Spleen (tissue), 11 donors: ENCODE data around the gene EMC9. TPM values are rescaled to one million over a fixed set of nuclear protein-coding genes. Genes with fewer than 3 reads are reported as not detected.
"Not testable (repeated sequence)": the region's sequence is repeated elsewhere in the genome, so short reads cannot be mapped to it uniquely, and the experiment has no call there.

Source experiments
- DNase-seq: peaks from one replicate; pipeline ENCODE4 v3.0.0-alpha.2; 2020
- H3K27ac ChIP-seq, 8 donors: fragments of 200-600 bp; sonication (generic) in 7 of 8; 1 replicate in 4 of 8; 2 replicates in 4 of 8; pipeline versions ENCODE4 v1.5.0 to v1.8.0; 2016 to 2021; ENCODE audit warnings: inconsistent platforms in 4 of 8, mild to moderate bottlenecking in 4 of 8, moderate library complexity in 1 of 8
- H3K27me3 ChIP-seq, 7 donors: fragments of 200-600 bp; sonication (generic) in 6 of 7; replicated peaks in 1 of 7; 1 replicate in 4 of 7; 2 replicates in 3 of 7; pipeline versions ENCODE4 v1.5.0 to v1.8.0; 2016 to 2021; ENCODE audit warnings: inconsistent platforms in 3 of 7, mild to moderate bottlenecking in 1 of 7
- H3K36me3 ChIP-seq, 6 donors: fragments of 200-600 bp; sonication (generic) in 5 of 6; 1 replicate in 4 of 6; 2 replicates in 2 of 6; pipeline versions ENCODE4 v1.5.0 to v1.8.0; 2016 to 2021; ENCODE audit warnings: inconsistent platforms in 2 of 6
- H3K4me1 ChIP-seq, 6 donors: fragments of 200-600 bp; sonication (generic) in 5 of 6; 1 replicate in 3 of 6; 2 replicates in 3 of 6; pipeline versions ENCODE4 v1.5.0 to v1.8.0; 2016 to 2021; ENCODE audit warnings: inconsistent platforms in 3 of 6
- H3K4me3 ChIP-seq, 8 donors: fragments of 200-600 bp; sonication (generic) in 7 of 8; 1 replicate in 4 of 8; 2 replicates in 4 of 8; pipeline versions ENCODE4 v1.5.0 to v1.8.0; 2016 to 2021; ENCODE audit warnings: inconsistent platforms in 4 of 8, mild to moderate bottlenecking in 4 of 8, moderate library complexity in 2 of 8
- H3K9me3 ChIP-seq, 8 donors: fragments of 200-600 bp; sonication (generic) in 7 of 8; 1 replicate in 4 of 8; 2 replicates in 4 of 8; pipeline versions ENCODE4 v1.5.0 to v1.8.0; 2016 to 2021; ENCODE audit warnings: inconsistent platforms in 4 of 8
- CTCF ChIP-seq, 11 experiments: fragments of 200-600 bp in 7 of 11; fragments of 450-650 bp in 4 of 11; sonication (generic) in 4 of 11; IDR thresholded peaks in 8 of 11; conservative IDR thresholded peaks in 3 of 11; 1 replicate in 7 of 11; 2 replicates in 4 of 11; pipeline versions ENCODE4 v1.4.0 to v1.8.0; 2016 to 2021; ENCODE audit warnings: antibody characterized with exemption in 11 of 11, inconsistent platforms in 4 of 11, mild to moderate bottlenecking in 1 of 11
- POLR2A ChIP-seq, 3 donors: fragments of 450-650 bp; IDR thresholded peaks; one replicate each; pipeline ENCODE4 v1.5.1; 2017; ENCODE audit warnings: antibody characterized with exemption in 3 of 3, mild to moderate bottlenecking in 1 of 3
- POLR2AphosphoS5 ChIP-seq, 3 donors: sonication (generic); formaldehyde crosslinking; IDR thresholded peaks; one replicate each; pipeline ENCODE4 v1.5.1; 2017; ENCODE audit warnings: antibody characterized with exemption in 3 of 3
- WGBS, 5 donors: extraction: QIAGEN DNeasy Blood & Tissue Kit in 3 of 5; methylation state at CpG; one replicate each; pipeline versions ENCODE4 v1.1.5 to v1.1.7; 2013 to 2018; 5-methylcytosine and 5-hydroxymethylcytosine counted together
- intact Hi-C: fragments of 100-400 bp; cut with DNase I; formaldehyde crosslinking; loops from one replicate; pipeline ENCODE4 v1.15.0; 2023; ENCODE audit warnings: low total_unique reads
- polyA plus RNA-seq, 3 donors: library from polyadenylated mRNA; stranded (reverse); fragments of 200-250 nt; gene quantifications; one replicate each; pipeline ENCODE4 v1.2.1, GENCODE V29; 2013
- total RNA-seq, 7 donors: library from RNA; depleted of rRNA in 3 of 7; stranded (reverse); fragments of >200 nt in 3 of 7; fragmentation: NEBNext Ultra II Directional in 4 of 7; extraction: Animal tissue kit (Norgen Biotek cat#: 25700) in 4 of 7; gene quantifications; one replicate each; pipeline versions ENCODE4 v1.1.0 to v1.2.1, GENCODE V29; 2016 to 2021
- donor health status: healthy with polysubstance abuse.
- donor health status: DM: no; HTN: no; CAD: no; lungs with moderate emphysema.
- donor health status: DM: no; HTN: no; CAD: no.
- donor health status: Bipolar disorder and iron deficiency.
- donor health status: healthy.
- donor health status: DM: no; HTN: no; CAD: no.
- donor health status: DM: yes; HTN: yes; CAD: no.

Gene EMC9
- total and polyA plus RNA-seq, 10 donors = 17.7 to 50.6 (median 22.3) TPM

DNA sequence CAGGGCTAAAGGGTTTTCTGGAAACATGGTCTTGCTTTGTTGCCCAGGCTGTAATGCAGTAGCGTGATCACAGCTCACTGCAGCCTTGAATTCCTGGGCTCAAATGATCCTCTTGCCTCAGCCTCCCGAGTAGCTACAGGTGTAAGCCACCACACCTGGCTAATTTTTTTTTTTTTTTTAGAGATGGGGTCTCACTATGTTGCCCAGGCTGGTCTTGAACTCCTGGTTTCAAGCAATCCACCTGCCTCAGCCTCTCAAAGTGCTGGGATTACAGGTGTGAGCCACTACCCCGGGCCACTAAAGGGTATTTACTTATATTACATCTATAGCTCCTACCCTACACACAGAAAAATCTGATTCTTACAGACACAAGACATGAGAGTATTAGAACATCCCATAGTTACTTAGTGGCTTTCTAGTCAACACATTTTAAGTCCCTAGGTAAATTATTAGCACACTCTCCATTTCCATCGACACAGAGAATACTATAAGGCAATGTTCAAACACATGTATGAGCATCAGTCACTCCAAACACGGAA lies 33.0 kb downstream of the EMC9 start:
- 45 to 54% (median 50%) methylated on average over 5 of the region's 5 CpGs for WGBS, 5 donors
- peak; percentile 10 for DNase-seq
- peak overlapping the region; percentile 55 to 86 (median 72) for H3K27ac ChIP-seq
- peaks cover 0 to 19% (median 8%) of the 10 kb centered on the region in 6 donors for H3K36me3 ChIP-seq
- H3K27me3 ChIP-seq = no peaks in the 10 kb centered on the region
- intact Hi-C loops = no loop called here
- no peak overlapping the region for H3K4me3 ChIP-seq
- no peaks in the 10 kb centered on the region for H3K9me3 ChIP-seq
- TF ChIP-seq CTCF (IDR thresholded peaks at IDR 0.05 in 8 of 11, conservative IDR thresholded peaks at IDR 0.05 in 3 of 11) = no peak
- no peak for TF ChIP-seq POLR2AphosphoS5 (IDR thresholded peaks at IDR 0.05)
- TF ChIP-seq POLR2A (IDR thresholded peaks at IDR 0.05) = no peak
- H3K4me1 ChIP-seq = peaks cover 11 to 60% (median 47%) of the 10 kb centered on the region in 6 donors

DNA sequence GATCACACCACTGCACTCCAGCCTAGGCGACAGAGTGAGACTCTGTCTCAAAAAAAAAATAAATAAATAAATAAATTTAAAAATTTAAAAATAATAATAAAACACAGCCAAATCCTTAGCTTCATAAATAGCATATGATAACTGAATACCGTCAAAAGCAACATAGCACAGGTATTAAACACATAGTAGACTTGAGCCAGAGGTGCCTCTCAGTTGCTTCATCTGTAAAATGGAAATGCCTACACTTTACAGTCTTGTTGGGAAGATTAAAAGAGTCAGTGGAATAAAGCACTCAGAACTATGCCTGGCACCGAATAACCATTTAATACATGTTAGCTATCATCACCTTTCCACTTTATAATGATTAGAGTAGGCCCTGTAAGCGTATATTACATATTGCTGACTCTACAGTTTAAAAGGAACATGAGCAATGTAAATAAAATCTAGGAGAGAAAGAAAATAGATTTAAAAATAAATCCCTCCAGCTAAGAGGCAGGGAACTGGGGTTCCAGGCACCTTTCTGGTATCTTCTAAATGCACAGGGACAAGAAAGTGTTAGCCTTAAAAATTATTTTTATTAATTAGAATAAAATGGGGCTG lies 34.6 kb downstream of the EMC9 start:
- Histone ChIP-seq H3K9me3 (no peaks in the 10 kb centered on the region), H3K36me3 (peaks cover 0 to 35% (median 16%) of the 10 kb centered on the region in 6 donors), H3K4me3 (no peak overlapping the region), H3K27me3 (no peaks in the 10 kb centered on the region), H3K4me1 (peaks cover 11 to 57% (median 45%) of the 10 kb centered on the region in 6 donors), H3K27ac (peak overlapping the region in 6 of 8 donors; percentile 4 to 72 (median 52))
- DNase-seq = no peak
- TF ChIP-seq POLR2A (IDR thresholded peaks at IDR 0.05) (no peak), CTCF (IDR thresholded peaks at IDR 0.05 in 8 of 11, conservative IDR thresholded peaks at IDR 0.05 in 3 of 11) (no peak), POLR2AphosphoS5 (IDR thresholded peaks at IDR 0.05) (no peak)
- intact Hi-C loops = no loop called here
- 79 to 93% (median 84%) methylated on average over 4 of the region's 4 CpGs for WGBS, 5 donors

DNA sequence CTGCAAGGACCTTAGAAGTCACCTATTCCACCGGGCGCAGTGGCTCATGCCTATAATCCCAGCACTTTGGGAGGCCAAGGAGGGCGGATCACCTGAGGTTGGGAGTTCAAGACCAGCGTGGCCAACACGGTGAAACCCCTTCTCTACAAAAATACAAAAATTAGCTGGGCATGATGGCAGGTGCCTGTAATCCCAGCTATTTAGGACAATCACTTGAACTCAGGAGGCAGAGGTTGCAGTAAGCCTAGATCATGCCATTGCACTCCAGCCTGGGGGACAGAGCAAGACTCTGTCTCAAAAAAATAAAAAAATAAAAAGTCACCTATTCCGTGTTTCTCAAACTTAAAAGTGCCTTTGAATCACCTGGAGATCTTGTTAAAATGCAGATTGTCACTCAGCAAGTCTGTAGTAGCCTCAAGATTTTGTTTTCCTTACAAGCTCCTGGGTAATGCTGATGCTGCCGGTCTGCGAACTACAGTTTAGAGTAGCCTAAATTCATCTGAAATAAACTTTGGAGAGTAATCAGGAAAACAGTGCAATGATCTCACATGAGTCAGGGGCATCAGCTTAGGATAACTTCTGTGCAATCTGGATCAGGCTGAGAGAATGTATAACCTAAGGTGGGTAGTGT lies 35.7 kb downstream of the EMC9 start:
- H3K27me3 ChIP-seq, H3K4me3 ChIP-seq, intact Hi-C loops, H3K9me3 ChIP-seq, DNase-seq: not testable (repeated sequence)
- Histone ChIP-seq H3K27ac (peak overlapping the region in 6 of 8 donors; percentile 4 to 72 (median 54)), H3K36me3 (peaks cover 0 to 46% (median 21%) of the 10 kb centered on the region in 6 donors), H3K4me1 (peaks cover 11 to 50% (median 41%) of the 10 kb centered on the region in 6 donors)
- 88 to 92% (median 91%) methylated on average over 8 of the region's 8 CpGs for WGBS, 5 donors

DNA sequence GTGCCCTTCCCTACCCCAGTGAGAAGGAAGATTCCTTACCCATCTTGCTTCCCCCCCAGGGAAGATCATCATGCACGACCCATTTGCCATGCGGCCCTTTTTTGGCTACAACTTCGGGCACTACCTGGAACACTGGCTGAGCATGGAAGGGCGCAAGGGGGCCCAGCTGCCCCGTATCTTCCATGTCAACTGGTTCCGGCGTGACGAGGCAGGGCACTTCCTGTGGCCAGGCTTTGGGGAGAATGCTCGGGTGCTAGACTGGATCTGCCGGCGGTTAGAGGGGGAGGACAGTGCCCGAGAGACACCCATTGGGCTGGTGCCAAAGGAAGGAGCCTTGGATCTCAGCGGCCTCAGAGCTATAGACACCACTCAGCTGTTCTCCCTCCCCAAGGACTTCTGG lies 37.9 kb downstream of the EMC9 start:
- intact Hi-C loops = no loop called here

More for the DNA sequence above, 37.9 kb downstream of the EMC9 start:
- Histone ChIP-seq H3K27ac (no peak overlapping the region), H3K27me3 (no peaks in the 10 kb centered on the region), H3K4me1 (peaks cover 3 to 28% (median 18%) of the 10 kb centered on the region in 6 donors), H3K4me3 (no peak overlapping the region), H3K9me3 (no peaks in the 10 kb centered on the region), H3K36me3 (peaks cover 0 to 68% (median 44%) of the 10 kb centered on the region in 6 donors)
- peak; percentile 71 for DNase-seq
- peak in 1 of 3 donors; percentile 18 for TF ChIP-seq POLR2AphosphoS5 (IDR thresholded peaks at IDR 0.05)
- TF ChIP-seq CTCF (IDR thresholded peaks at IDR 0.05 in 8 of 11, conservative IDR thresholded peaks at IDR 0.05 in 3 of 11) = no peak
- TF ChIP-seq POLR2A (IDR thresholded peaks at IDR 0.05) = no peak
- 86 to 96% (median 92%) methylated on average over 12 to 13 of the region's 13 CpGs for WGBS, 5 donors
